Endometrial microvascular endothelial cells (primary cell): ENCODE data around the gene FAM131C. TPM values are rescaled to one million over a fixed set of nuclear protein-coding genes. Genes with fewer than 3 reads are reported as not detected.

ENCODE experiments used
- in situ Hi-C: cut with HindIII; loops from 2 replicates; pipeline ENCODE4 v1.10.0; 2017; ENCODE audit warnings: low sequenced_read_pairs, low pct_unique_long_range_greater_than_20kb; ENCODE audit errors: inconsistent ontology term
- total RNA-seq: library from RNA; depleted of rRNA; stranded (reverse); fragments of >200 nt; gene quantifications from one replicate; pipeline ENCODE4 v1.2.3, GENCODE V29; 2015; ENCODE audit errors: inconsistent ontology term

FAM131C gene, protein sequence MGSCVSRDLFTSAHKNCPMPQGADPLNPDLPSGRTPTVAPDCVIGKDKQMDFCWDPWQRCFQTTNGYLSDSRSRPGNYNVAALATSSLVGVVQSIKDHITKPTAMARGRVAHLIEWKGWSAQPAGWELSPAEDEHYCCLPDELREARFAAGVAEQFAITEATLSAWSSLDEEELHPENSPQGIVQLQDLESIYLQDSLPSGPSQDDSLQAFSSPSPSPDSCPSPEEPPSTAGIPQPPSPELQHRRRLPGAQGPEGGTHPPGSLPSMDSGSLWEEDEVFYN
- not detected for total RNA-seq

GRCh38 chr1:16073490-16074119 is at the start of gene FAM131C:
Gene FAM131C (minus strand): TSS chr1:16073651. CDS start chr1:16073442, 209 bp downstream.
- in situ Hi-C loops = no loop called here

- in situ Hi-C loops = no loop called here
Observed at GRCh38 chr1:16122916-16123315, 49.5 kb upstream of the FAM131C start.

DNA sequence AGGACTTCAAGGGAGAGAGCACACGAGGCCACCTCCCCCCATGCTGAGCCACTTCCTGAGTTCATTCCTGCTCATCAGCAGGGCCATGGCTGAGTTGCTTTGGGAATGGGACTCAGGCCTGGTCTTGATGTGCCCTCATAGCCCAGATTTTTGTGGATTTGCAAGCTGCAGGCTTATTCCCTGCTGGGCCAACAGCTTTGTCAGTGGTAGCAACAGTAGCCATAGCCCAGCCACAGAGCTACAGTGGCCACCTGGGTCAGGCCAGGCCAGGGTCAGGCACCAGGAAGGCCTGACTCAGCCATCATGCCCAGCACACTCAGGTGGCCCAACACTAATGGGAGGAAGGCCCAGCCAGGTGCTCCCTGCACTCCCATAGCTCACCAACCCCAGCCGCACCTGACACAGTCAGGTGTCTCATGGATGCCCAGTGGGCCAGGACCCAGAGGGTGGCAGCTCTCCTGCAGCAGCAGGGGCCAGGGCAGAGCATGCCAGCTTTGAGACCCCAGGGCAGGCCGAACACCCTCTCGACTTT is 49.0 kb upstream of the FAM131C start:
- in situ Hi-C loops = no loop called here

DNA sequence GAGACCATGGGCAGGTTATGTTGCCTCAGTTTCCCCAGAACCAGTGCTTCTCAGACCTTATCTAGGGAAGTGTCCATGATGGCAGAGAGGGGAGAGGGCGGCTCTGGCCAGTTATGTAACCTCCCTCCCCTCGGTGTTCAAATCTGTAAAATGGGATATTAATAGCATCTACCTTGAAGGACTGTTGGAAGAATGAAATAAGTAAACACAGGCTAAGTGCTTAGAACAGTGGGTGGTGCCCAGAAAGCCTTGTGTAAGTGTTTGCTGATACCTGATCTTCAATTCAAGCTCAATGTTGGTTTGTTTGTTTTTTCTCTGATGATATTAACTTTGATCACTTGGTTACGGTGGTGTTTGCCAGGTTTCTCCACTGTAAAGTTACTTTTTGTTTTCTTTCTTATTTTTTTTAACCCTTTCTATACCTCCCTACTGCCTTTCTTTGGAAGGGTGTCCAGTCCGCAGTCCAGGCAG is 47.5 kb upstream of the FAM131C start:
- in situ Hi-C loops = no loop called here

DNA sequence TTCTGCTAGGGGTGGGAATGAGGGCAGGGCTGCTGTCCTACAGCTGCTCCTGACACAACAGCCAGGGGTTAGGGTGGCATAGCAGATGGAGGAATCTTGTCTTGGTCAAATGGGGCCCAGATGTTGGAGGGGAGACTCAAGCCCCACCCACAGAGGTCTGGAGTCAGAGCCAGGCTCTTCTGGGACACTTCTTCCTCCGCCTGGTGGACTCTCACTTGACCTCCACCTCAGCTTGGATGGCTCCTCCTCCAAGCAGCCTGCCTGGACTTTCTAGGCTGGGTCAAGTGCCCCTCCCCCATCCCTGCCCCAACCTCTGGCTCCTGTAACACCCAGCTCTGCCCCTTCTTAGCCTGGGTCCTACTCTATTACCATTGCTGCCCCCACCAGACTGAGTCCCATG is 47.0 kb upstream of the FAM131C start:
- in situ Hi-C loops = no loop called here

DNA sequence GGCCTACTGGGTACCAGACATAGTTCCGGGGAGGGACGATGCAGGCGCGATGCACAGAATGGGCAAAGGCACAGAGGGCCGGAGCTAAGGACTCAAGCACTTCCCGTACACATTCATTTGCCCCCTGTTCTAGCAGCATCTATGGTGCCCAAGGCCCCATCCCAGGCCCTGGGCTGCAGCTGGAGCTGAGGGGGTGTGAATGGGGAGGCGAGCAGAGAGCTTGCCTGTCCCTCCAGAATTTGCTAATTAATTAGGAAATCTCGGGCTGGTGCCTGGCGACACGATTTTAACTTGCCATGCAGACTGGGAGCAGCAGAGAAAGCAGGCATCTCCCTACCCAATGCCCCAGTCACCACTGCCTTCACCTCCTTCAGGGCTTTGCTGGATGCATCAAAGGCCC is 46.5 kb upstream of the FAM131C start:
- in situ Hi-C loops = no loop called here

DNA sequence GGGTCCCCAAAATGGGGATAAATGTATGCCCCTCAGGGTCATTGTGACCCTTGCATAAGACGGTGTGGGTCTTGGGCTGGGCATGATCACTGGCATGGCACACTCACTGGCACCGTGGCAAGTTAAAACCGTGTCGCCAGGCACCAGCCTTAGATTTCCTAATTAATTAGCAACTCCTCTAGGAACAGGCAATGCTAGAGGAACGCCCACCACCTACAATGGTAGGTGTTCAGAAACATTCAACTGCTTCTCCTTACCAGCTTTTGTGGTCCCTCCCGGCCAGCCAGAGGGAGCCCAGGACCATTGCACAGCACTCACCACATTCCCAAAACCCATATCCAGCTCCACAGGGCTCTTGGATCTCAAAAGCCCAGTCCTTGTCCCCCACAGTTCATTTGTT is 46.1 kb upstream of the FAM131C start:
- in situ Hi-C loops = no loop called here

GRCh38 chr1:16118706-16119105 is 45.3 kb upstream of the FAM131C start:
- in situ Hi-C loops = no loop called here

DNA sequence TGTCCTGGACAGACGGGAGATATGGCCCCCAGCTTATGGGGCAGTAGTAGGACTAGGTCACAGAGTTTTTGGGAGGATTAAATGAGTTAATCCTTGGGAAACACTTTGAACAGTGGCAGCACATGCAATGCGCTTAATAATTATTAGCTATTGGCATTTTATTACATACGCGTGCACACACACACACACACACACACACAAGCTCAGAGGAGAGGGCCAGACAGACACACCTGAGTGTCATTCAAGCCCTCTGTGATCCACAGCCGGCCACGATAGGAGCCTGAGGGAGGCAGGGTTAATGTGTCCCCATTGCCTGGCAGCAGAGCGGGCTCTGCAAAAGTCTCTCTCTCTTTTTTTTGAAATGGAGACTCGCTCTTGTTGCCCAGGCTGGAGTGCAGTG is 44.5 kb upstream of the FAM131C start:
- in situ Hi-C loops = no loop called here

- in situ Hi-C loops = no loop called here
Observed at GRCh38 chr1:16117369-16117768, 43.9 kb upstream of the FAM131C start.

GRCh38 chr1:16116625-16117024 is 43.2 kb upstream of the FAM131C start:
- in situ Hi-C loops = no loop called here

GRCh38 chr1:16116002-16116401 is 42.6 kb upstream of the FAM131C start:
- in situ Hi-C loops = no loop called here

- in situ Hi-C loops = no loop called here
Observed at GRCh38 chr1:16115468-16115983, 42.1 kb upstream of the FAM131C start.

GRCh38 chr1:16114527-16115467 is 41.3 kb upstream of the FAM131C start:
- in situ Hi-C loops = no loop called here

GRCh38 chr1:16112596-16113555 is 39.4 kb upstream of the FAM131C start:
- in situ Hi-C loops = no loop called here

- in situ Hi-C loops = no loop called here
Observed at GRCh38 chr1:16111771-16112595, 38.5 kb upstream of the FAM131C start.

DNA sequence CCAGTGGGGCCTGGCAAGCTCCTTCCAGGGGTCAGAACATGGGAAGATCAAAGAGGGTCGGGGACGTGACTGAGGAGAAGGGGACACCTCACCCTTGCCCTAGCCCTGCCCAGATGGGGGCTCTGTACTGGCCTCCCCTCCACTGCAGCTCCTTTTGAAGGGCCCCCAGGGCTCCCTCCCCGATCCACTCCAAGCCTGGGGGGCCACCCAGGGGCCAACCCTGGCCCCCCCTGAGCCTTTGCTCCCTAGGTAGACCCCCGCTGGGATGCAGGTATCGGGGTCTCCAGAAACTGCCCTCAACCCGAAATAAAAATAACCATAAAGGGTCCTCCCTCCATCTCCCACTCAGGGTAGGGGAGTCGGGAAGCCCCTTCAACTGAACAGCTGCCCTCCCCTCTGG is 37.4 kb upstream of the FAM131C start:
- in situ Hi-C loops = no loop called here
